Measurements from ENCODE around the gene CNOT9. TPM values are rescaled to one million over a fixed set of nuclear protein-coding genes. Genes with fewer than 3 reads are reported as not detected.

The CNOT9 gene
- total and polyA plus RNA-seq, 2 donors (not counting 1 experiment from before 2014, with no cell fraction given): 28.0 to 54.5 TPM

- H3K27me3 Mint-ChIP-seq: no peaks in the 10 kb centered on the region
- Histone ChIP-seq H2AFZ (ENCODE audit: insufficient read depth, low read depth, low read length, poor library complexity, severe bottlenecking) (no peak overlapping the region), H3K4me3 (ENCODE audit: control extremely low read depth in 1 of 5, extremely low read depth in 1 of 5, insufficient read depth in 1 of 5, low read depth in 2 of 5, low read length in 4 of 5) (no peak overlapping the region), H3K9me3 (ENCODE audit: control extremely low read depth in 1 of 3, control insufficient read depth in 2 of 3, insufficient read depth in 1 of 3, low read length in 2 of 3) (peaks cover 0 to 1% (median 0%) of the 10 kb centered on the region in 3 donors), H4K20me1 (ENCODE audit: control insufficient read depth, insufficient read depth, low read length, poor library complexity, severe bottlenecking) (no peaks in the 10 kb centered on the region), H3K4me2 (replicated peaks; ENCODE audit: low read depth, low read length, poor library complexity, severe bottlenecking) (no peak overlapping the region), H3K9ac (ENCODE audit: low read length) (no peak overlapping the region), H3K4me1 (ENCODE audit: control insufficient read depth in 2 of 2, insufficient read depth in 2 of 2, low read length in 2 of 2) (no peaks in the 10 kb centered on the region), H3K27me3 (replicated peaks in 1 of 4; ENCODE audit: control extremely low read depth in 1 of 4, control insufficient read depth in 3 of 4, insufficient read depth in 4 of 4, low read length in 3 of 4) (no peaks in the 10 kb centered on the region), H3K79me2 (ENCODE audit: control insufficient read depth, insufficient read depth, low read length) (no peaks in the 10 kb centered on the region), H3K36me3 (replicated peaks in 1 of 2; ENCODE audit: control extremely low read depth in 1 of 2, control insufficient read depth in 1 of 2, extremely low read depth in 1 of 2, insufficient read depth in 2 of 2, low read length in 1 of 2) (peaks cover 20 to 62% of the 10 kb centered on the region in 2 experiments), H3K27ac (ENCODE audit: low read length in 2 of 2) (no peak overlapping the region)
- TF ChIP-seq CTCF (IDR thresholded peaks at IDR 0.05) (no peak), EZH2 (IDR thresholded peaks at IDR 0.05; ENCODE audit: borderline replicate concordance, insufficient read depth, low read depth, low read length, poor library complexity, severe bottlenecking) (no peak)
- ATAC-seq (ENCODE audit: low read depth) (no peak), DNase-seq (no peak)
- H3K27ac Mint-ChIP-seq: no peak overlapping the region
- no peak overlapping the region for H3K4me3 Mint-ChIP-seq
- no CpG with 5 or more reads among the region's 2 CpGs for WGBS (ENCODE audit: insufficient coverage)
- ChIA-PET CTCF (no interaction called here), POLR2A (no interaction called here)
- no peaks in the 10 kb centered on the region for H3K4me1 Mint-ChIP-seq
- intact Hi-C loops (cut with micrococcal nuclease): no loop called here
- peaks cover 6% of the 10 kb centered on the region for H3K9me3 Mint-ChIP-seq (ENCODE audit: insufficient read depth)
Measured at GRCh38 chr2:218529990-218530389, 38.6 kb upstream of the CNOT9 start.

GRCh38 chr2:218536804-218537494 lies 31.7 kb upstream of the CNOT9 start:
- no peaks in the 10 kb centered on the region for H3K27me3 Mint-ChIP-seq
- no peaks in the 10 kb centered on the region for H3K4me1 Mint-ChIP-seq
- POLR2A ChIA-PET: no interaction called here
- Histone ChIP-seq H3K4me1 (ENCODE audit: control insufficient read depth in 2 of 2, insufficient read depth in 2 of 2, low read length in 2 of 2) (no peaks in the 10 kb centered on the region), H3K4me2 (replicated peaks; ENCODE audit: low read depth, low read length, poor library complexity, severe bottlenecking) (no peak overlapping the region), H2AFZ (ENCODE audit: insufficient read depth, low read depth, low read length, poor library complexity, severe bottlenecking) (no peak overlapping the region), H4K20me1 (ENCODE audit: control insufficient read depth, insufficient read depth, low read length, poor library complexity, severe bottlenecking) (no peaks in the 10 kb centered on the region), H3K79me2 (ENCODE audit: control insufficient read depth, insufficient read depth, low read length) (peaks cover 4% of the 10 kb centered on the region), H3K36me3 (replicated peaks in 1 of 2; ENCODE audit: control extremely low read depth in 1 of 2, control insufficient read depth in 1 of 2, extremely low read depth in 1 of 2, insufficient read depth in 2 of 2, low read length in 1 of 2) (peaks cover 27 to 57% of the 10 kb centered on the region in 2 experiments), H3K27ac (ENCODE audit: low read length in 2 of 2) (no peak overlapping the region), H3K4me3 (ENCODE audit: control extremely low read depth in 1 of 5, extremely low read depth in 1 of 5, insufficient read depth in 1 of 5, low read depth in 2 of 5, low read length in 4 of 5) (no peak overlapping the region), H3K27me3 (replicated peaks in 1 of 4; ENCODE audit: control extremely low read depth in 1 of 4, control insufficient read depth in 3 of 4, insufficient read depth in 4 of 4, low read length in 3 of 4) (no peaks in the 10 kb centered on the region), H3K9ac (ENCODE audit: low read length) (no peak overlapping the region), H3K9me3 (ENCODE audit: control extremely low read depth in 1 of 3, control insufficient read depth in 2 of 3, insufficient read depth in 1 of 3, low read length in 2 of 3) (no peaks in the 10 kb centered on the region)
- 100% methylated on average over 1 of the region's 6 CpGs for WGBS (ENCODE audit: insufficient coverage)
- no peak overlapping the region for H3K27ac Mint-ChIP-seq
- ATAC-seq (ENCODE audit: low read depth): no peak
- intact Hi-C loops (cut with micrococcal nuclease): no loop called here
- TF ChIP-seq EZH2 (IDR thresholded peaks at IDR 0.05; ENCODE audit: borderline replicate concordance, insufficient read depth, low read depth, low read length, poor library complexity, severe bottlenecking) (no peak), CTCF (IDR thresholded peaks at IDR 0.05) (no peak)
- H3K9me3 Mint-ChIP-seq (ENCODE audit: insufficient read depth): no peaks in the 10 kb centered on the region
- CTCF ChIA-PET: no interaction called here
- no peak overlapping the region for H3K4me3 Mint-ChIP-seq
- DNase-seq: no peak
